NCI-H82 treated with DMSO at 0.1 percent for 48 hours (cell line): ENCODE measurements around the gene DNAJC8.

ENCODE experiments used
- DNase-seq: peaks from one replicate; lab custom pipeline; 2025; ENCODE audit not compliant: unreplicated experiment; lab: John Stamatoyannopoulos, UW

DNAJC8 gene

GRCh38 chr1:28205243-28205642, 27.6 kb downstream of the DNAJC8 start:
- no peak for DNase-seq

GRCh38 chr1:28200234-28200873, 32.5 kb downstream of the DNAJC8 start:
- no peak for DNase-seq

GRCh38 chr1:28199328-28200233, 33.2 kb downstream of the DNAJC8 start:
- DNase-seq: no peak

GRCh38 chr1:28197682-28198415, 35.0 kb downstream of the DNAJC8 start:
- DNase-seq: no peak

GRCh38 chr1:28196330-28196729, 36.5 kb downstream of the DNAJC8 start:
- DNase-seq: no peak

- no peak for DNase-seq
These were observed 37.0 kb downstream of the DNAJC8 start for GRCh38 chr1:28195780-28196179.

GRCh38 chr1:28194326-28195035, 38.3 kb downstream of the DNAJC8 start:
- no peak for DNase-seq

GRCh38 chr1:28193701-28194161, 39.1 kb downstream of the DNAJC8 start:
- no peak for DNase-seq

- no peak for DNase-seq
These were observed 41.7 kb downstream of the DNAJC8 start for GRCh38 chr1:28190996-28191645.

GRCh38 chr1:28190337-28190979, 42.4 kb downstream of the DNAJC8 start:
- DNase-seq: no peak

GRCh38 chr1:28185071-28185470, 47.8 kb downstream of the DNAJC8 start:
- no peak for DNase-seq

- DNase-seq: no peak
These were observed 52.2 kb downstream of the DNAJC8 start for GRCh38 chr1:28180306-28181305.

- DNase-seq: no peak
These were observed 53.9 kb downstream of the DNAJC8 start for GRCh38 chr1:28178690-28179485.

GRCh38 chr1:28176492-28177470, 56.0 kb downstream of the DNAJC8 start, which contains the start of gene PTAFR:
Gene PTAFR, minus strand, starts transcription at chr1:28176690. Its CDS starts 25,669 bp downstream, at chr1:28151021.
- no peak for DNase-seq

- DNase-seq: no peak
These were observed 56.8 kb downstream of the DNAJC8 start for GRCh38 chr1:28175955-28176485.

- DNase-seq: no peak
These were observed 58.9 kb downstream of the DNAJC8 start for GRCh38 chr1:28173980-28174297.
